Activated CD8-positive, alpha-beta T cell treated with anti-CD3 and anti-CD28 coated beads for 36 hours (primary cell): ENCODE data around the gene CACNA1B. TPM values are rescaled to one million over a fixed set of nuclear protein-coding genes. Genes with fewer than 3 reads are reported as not detected.

Source experiments
- ATAC-seq: fragments of 200-7000 bp; cut with Tn5 transposase; one replicate; pipeline ENCODE4 v1.10.0; 2021; ENCODE audit warnings: mild to moderate bottlenecking, moderate library complexity
- CTCF ChIA-PET: fragments of 350-600 bp; sonication (Branson Sonifier 250); formaldehyde crosslinking; loops from one replicate; lab custom pipeline; 2021; ENCODE audit warnings: antibody characterized with exemption; lab: Charles Lee
- POLR2A ChIA-PET: fragments of 350-600 bp; sonication (Branson Sonifier 250); formaldehyde crosslinking; loops from one replicate; lab custom pipeline; 2021; ENCODE audit warnings: antibody characterized with exemption; lab: Charles Lee
- DNase-seq: peaks from one replicate; pipeline ENCODE4 v3.0.0-alpha.2; 2020
- H3K27ac Mint-ChIP-seq: one replicate; pipeline ENCODE4 v1.8.0; 2021; ENCODE audit warnings: mild to moderate bottlenecking, mixed read lengths
- H3K27me3 Mint-ChIP-seq: one replicate; pipeline ENCODE4 v1.8.0; 2021; ENCODE audit warnings: mixed read lengths
- H3K36me3 Mint-ChIP-seq: one replicate; pipeline ENCODE4 v1.8.0; 2021; ENCODE audit warnings: low read depth, mixed read lengths
- H3K4me1 Mint-ChIP-seq: one replicate; pipeline ENCODE4 v1.8.0; 2021; ENCODE audit warnings: low read depth, mixed read lengths
- H3K4me3 Mint-ChIP-seq: one replicate; pipeline ENCODE4 v1.8.0; 2021; ENCODE audit warnings: mild to moderate bottlenecking, moderate library complexity, mixed read lengths
- H3K9me3 Mint-ChIP-seq: one replicate; pipeline ENCODE4 v1.8.0; 2021; ENCODE audit warnings: mixed read lengths
- CTCF ChIP-seq: fragments of 200-600 bp; IDR thresholded peaks from one replicate; pipeline ENCODE4 v1.8.0; 2022; ENCODE audit warnings: antibody characterized with exemption, mild to moderate bottlenecking
- intact Hi-C: fragments of 100-400 bp; cut with micrococcal nuclease; formaldehyde crosslinking; loops from one replicate; pipeline ENCODE4 v1.10.0; 2022
- total RNA-seq, 2 experiments: library from RNA; stranded (reverse); gene quantifications; one replicate each; pipeline ENCODE4 v1.2.3, GENCODE V29; 2021

The CACNA1B gene
- total RNA-seq, 2 experiments from 2014 or later, result not detected

GRCh38 chr9:137832830-137833590 lies 44.6 kb upstream of the CACNA1B start:
- H3K36me3 Mint-ChIP-seq, result peaks cover 13% of the 10 kb centered on the region
- no peaks in the 10 kb centered on the region for H3K4me1 Mint-ChIP-seq
- intact Hi-C loops, result no loop called here
- no peak for TF ChIP-seq CTCF
- ChIA-PET POLR2A (no interaction called here), CTCF (no interaction called here)
- no peak overlapping the region for H3K27ac Mint-ChIP-seq
- ATAC-seq (no peak), DNase-seq (no peak)
- no peaks in the 10 kb centered on the region for H3K9me3 Mint-ChIP-seq
- H3K4me3 Mint-ChIP-seq, result no peak overlapping the region
- no peaks in the 10 kb centered on the region for H3K27me3 Mint-ChIP-seq

GRCh38 chr9:137833721-137834613 lies 43.6 kb upstream of the CACNA1B start:
- CTCF ChIA-PET, result no interaction called here
- TF ChIP-seq CTCF, result no peak
- intact Hi-C loops, result no loop called here
- DNase-seq (no peak), ATAC-seq (no peak)
- H3K27me3 Mint-ChIP-seq, result no peaks in the 10 kb centered on the region
- H3K9me3 Mint-ChIP-seq, result no peaks in the 10 kb centered on the region
- no peak overlapping the region for H3K27ac Mint-ChIP-seq
- no peak overlapping the region for H3K4me3 Mint-ChIP-seq
- POLR2A ChIA-PET, result no interaction called here
- peaks cover 13% of the 10 kb centered on the region for H3K36me3 Mint-ChIP-seq
- H3K4me1 Mint-ChIP-seq, result no peaks in the 10 kb centered on the region

- TF ChIP-seq CTCF, result no peak
- DNase-seq (no peak), ATAC-seq (no peak)
- H3K27ac Mint-ChIP-seq, result no peak overlapping the region
- H3K4me1 Mint-ChIP-seq, result no peaks in the 10 kb centered on the region
- no peaks in the 10 kb centered on the region for H3K9me3 Mint-ChIP-seq
- intact Hi-C loops, result no loop called here
- H3K27me3 Mint-ChIP-seq, result no peaks in the 10 kb centered on the region
- H3K36me3 Mint-ChIP-seq, result peaks cover 11% of the 10 kb centered on the region
- H3K4me3 Mint-ChIP-seq, result no peak overlapping the region
- POLR2A ChIA-PET, result no interaction called here
- CTCF ChIA-PET, result no interaction called here
Measured at GRCh38 chr9:137834846-137835546, 42.6 kb upstream of the CACNA1B start.

GRCh38 chr9:137836151-137836830 lies 41.3 kb upstream of the CACNA1B start:
- DNase-seq, result no peak
- intact Hi-C loops, result no loop called here
- H3K4me1 Mint-ChIP-seq, result no peaks in the 10 kb centered on the region
- H3K36me3 Mint-ChIP-seq, result peaks cover 11% of the 10 kb centered on the region
- no peak overlapping the region for H3K27ac Mint-ChIP-seq
- no peaks in the 10 kb centered on the region for H3K9me3 Mint-ChIP-seq
- ChIA-PET CTCF (no interaction called here), POLR2A (no interaction called here)
- no peaks in the 10 kb centered on the region for H3K27me3 Mint-ChIP-seq
- TF ChIP-seq CTCF, result no peak
- H3K4me3 Mint-ChIP-seq, result no peak overlapping the region
- ATAC-seq, result no peak
